ENCODE results near the gene STRAP.

STRAP gene, protein sequence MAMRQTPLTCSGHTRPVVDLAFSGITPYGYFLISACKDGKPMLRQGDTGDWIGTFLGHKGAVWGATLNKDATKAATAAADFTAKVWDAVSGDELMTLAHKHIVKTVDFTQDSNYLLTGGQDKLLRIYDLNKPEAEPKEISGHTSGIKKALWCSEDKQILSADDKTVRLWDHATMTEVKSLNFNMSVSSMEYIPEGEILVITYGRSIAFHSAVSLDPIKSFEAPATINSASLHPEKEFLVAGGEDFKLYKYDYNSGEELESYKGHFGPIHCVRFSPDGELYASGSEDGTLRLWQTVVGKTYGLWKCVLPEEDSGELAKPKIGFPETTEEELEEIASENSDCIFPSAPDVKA

DNA sequence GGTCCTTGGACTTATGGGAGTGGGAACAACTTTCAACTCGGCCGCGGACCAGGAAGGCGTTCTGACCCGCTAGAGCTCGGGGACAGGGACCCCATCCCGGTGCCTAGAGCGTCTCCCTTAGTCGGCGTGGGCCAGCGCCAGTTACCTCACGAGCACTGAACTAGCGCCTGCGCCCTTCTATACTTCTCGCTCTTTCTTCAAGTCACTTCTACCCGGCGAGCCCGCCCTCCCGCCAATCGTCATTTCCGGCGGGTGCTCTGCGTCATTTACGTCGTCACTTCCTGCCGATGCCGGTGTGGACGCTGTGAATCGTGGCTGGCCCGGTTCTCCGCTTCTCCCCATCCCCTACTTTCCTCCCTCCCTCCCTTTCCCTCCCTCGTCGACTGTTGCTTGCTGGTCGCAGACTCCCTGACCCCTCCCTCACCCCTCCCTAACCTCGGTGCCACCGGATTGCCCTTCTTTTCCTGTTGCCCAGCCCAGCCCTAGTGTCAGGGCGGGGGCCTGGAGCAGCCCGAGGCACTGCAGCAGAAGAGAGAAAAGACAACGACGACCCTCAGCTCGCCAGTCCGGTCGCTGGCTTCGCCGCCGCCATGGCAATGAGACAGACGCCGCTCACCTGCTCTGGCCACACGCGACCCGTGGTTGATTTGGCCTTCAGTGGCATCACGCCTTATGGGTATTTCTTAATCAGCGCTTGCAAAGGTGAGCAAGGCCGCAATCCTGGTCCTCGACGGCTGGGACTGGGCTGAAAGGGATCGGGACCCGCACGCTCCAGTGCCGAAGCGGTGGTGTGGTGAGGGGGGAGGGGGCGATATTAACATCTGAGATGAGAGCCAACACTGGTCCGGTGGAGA lies at the start of gene STRAP:
Gene STRAP (plus strand): TSS at position 270 of the 854 bp plus-strand sequence. CDS start 321 bp downstream, at position 591.
- DNase-seq (ENCODE audit: low read depth): peak; percentile 91

DNA sequence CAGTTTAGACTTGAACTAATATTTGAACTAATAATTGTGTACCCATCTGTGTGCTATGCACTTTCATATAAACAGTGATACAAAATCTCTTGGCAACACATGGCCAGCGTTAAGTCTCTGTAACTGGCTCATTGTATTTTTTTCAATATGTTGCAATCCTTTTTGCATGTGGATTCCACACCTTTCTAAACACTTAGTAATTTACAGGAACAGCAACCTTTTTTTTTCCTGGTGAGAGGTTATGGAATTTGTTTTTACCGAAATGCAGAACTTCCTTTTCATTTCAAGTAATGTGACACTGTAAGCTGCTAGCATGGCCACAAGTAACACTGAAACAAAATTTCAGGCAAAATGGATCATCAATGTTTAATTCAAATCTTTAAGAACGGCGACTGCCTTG lies 47.6 kb upstream of the STRAP start:
- no peak for DNase-seq (ENCODE audit: low read depth)

DNA sequence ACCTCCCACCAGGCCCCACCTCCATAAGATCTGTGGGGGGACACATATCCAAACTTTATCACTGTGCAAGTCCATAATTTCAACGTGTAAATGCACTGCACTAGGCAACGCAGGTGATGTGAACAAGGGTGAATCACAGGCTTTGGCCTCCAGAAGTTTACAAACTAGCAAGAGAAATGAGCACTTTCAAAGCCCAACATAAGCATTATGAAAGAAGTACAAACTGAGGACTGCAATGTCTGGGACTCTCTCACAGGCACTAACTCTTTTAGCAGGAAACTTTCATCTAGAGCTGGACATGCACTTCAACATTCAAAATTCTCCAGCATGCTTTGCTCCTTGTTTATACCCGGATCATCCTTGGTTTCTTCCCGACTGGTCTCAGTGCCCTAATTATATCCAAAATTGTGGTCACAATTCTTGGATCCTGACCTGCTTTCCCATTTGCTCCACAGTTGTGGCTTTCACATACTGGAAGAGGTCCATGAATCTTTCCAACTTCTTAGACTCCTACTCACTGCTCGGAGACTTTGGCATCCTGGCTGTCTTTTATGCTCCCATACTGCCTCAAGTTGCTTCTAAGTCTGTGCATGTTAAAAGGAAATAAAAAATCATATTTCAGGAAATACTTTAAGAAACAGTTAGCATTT lies 44.9 kb upstream of the STRAP start:
- DNase-seq (ENCODE audit: low read depth): no peak

DNA sequence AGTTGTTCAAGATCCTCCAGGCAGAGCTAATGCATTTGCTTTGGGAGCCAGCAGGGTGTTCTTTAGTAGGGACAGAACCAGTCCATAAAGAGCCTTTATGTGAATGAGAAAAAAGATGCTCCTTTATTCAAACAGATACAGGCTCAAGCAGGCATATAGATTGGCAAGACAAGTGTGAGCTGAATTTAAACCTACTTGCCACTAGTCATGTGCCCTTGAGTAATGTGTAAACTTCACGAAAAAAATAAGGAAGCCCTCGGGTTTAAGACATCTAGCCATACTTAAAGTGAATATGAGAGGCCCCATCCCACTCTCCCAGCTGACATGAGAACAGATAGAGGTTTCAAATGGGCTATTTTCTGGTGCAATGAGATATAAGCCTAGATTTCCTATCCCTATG lies 43.1 kb upstream of the STRAP start:
- DNase-seq (ENCODE audit: low read depth): no peak

DNA sequence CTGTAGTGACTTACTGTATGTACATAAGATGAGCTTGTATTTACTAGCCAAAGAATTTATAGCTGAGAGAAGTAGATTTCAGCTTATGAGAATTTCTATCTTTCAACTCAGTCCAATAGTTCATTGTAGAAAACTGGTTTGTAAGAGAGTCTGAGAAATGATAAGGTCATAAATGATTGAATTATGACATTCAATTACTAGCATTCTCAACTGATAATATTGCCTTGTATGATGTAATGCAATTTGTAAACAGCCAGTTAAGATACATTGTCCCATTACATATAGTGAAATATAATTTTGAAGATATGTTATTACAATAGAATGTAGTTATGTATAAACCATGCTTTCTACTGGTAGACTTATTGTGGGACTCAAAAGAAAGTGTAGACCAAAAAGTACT lies 42.5 kb upstream of the STRAP start:
- DNase-seq (ENCODE audit: low read depth): no peak

DNA sequence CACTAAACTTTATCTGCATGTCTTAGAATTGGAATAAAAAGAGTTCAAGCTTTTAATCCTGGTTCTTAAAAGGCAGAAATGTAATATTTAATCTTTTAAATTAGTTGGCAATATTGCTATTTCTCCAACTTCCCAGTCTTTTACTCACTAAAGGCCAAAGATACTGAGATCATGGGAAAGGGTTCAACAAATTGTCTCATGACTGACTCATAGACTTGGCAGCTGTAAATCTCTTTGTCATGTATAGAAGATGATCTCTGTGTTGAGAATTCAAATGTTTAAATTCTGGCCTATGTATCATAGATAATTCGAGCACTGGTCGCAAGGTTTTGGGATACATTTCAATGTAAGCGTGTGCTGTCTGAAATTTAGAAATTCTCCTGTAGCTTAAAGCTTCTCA lies 40.1 kb upstream of the STRAP start:
- no peak for DNase-seq (ENCODE audit: low read depth)

DNA sequence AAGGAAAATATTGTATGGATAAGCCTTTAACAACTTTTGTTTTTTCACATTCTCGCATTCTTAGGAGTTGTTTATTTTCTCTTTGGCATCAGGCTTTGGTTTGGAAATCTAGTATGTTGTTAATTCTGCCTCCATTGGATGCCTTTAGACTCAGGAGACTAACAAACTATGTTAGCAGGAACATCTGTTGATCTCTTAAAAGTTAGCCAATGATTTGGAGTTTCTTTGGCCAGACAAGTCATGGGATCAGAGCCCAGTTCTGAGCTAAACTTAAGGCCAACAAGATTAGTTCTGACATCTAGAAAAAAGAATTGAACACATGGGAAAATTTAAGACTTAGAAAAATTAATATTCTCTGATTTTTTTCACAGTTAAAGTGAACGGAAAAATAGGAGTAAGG lies 35.3 kb upstream of the STRAP start:
- DNase-seq (ENCODE audit: low read depth): no peak

DNA sequence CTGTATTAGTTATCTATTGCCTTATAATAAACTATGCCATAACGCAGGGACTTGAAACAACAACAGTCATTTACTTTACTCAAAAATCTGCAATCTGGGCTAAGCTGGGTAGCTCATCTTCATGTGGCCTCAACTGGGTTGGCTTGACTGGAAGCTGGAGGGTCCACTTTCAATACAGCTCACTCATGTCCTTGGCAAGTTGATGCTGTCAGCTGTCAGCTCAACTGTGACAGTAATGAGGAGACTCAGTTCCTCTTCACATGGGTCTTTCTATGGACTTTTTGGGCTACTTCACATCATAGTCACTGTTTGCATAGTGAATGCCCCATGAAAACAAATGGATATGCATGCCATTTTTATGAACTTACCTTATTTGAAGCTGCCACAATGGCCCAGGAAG lies 33.6 kb upstream of the STRAP start:
- no peak for DNase-seq (ENCODE audit: low read depth)

DNA sequence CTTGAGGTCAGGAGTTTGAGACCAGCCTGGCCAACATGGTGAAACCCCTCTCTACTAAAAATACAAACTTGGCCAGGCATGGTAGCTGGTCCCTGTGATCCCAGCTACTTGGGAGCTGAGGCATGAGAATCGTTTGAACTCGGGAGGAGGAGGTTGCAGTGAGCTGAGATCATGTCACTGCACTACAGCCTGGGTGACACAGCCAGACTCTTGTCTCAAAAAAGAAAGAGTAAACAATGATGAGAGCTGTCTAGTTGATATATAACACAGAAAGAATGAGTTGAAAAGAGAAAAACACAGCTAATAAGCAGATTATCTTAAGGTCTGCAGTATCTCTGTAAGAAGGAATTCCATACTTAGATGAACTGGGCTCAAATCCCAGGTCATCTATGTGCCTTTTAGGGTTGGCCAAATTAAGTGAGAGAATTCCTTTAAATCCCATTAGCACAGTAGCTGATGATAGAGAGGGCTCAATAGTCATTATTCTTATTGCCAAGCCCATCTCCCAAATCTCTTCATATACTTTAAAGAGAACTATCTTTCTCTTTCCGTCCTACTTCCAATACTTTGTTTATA lies 31.1 kb upstream of the STRAP start:
- DNase-seq (ENCODE audit: low read depth): no peak

DNA sequence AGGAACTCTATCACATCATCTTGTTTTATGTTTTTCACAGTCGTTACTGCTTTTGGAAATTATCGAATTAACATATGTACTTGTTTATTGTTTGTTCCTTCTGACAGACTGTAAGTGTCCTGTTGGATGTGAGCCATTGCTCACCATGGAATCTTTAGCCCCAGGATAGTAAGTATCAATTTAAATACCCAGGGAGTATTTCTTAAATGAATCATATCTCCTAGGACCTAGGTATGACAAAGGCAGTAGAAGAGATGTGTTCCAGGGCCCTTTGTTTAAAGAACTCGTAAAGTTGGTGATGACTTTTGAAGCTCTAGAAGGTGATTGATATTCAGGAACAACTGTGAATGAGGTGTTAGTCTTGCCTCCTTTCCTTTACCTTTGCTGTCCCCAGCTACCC lies 30.3 kb upstream of the STRAP start:
- DNase-seq (ENCODE audit: low read depth): no peak

DNA sequence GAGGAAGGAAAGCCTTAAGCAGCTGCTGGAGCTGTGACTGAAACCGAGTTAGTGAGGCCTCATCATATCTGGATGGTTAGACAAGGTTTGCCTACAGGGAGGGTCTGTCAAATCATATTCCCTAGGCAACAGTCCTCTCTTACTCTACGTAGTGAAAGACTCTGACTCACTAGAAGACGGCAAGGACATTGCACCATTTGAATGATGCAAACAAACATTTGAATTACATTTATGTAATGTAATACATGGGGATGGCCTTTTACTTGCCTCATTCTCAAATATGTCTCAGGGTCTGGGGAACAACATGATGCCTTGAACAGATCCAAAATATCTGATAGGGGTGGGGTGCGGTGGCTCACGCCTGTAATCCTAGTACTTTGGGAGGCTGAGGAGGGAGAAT lies 29.8 kb upstream of the STRAP start:
- no peak for DNase-seq (ENCODE audit: low read depth)

DNA sequence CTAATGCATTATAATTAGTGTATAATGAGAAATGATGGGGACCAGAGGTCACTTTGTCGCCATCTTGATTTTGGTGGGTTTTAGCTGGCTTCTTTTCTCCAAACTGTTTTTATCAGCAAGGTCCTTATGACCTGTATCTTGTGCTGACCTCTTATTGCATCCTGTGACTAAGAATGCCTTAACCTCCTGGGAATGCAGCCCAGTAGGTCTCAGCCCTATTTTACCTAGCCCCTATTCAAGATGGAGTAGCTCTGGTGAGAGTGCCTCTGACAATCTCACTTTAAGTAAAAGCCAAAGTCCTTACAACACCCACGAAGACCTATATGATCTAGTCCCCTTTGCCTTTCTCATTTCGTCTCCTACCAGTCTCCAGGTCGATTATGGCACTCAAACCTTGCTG lies 28.3 kb upstream of the STRAP start:
- DNase-seq (ENCODE audit: low read depth): no peak

DNA sequence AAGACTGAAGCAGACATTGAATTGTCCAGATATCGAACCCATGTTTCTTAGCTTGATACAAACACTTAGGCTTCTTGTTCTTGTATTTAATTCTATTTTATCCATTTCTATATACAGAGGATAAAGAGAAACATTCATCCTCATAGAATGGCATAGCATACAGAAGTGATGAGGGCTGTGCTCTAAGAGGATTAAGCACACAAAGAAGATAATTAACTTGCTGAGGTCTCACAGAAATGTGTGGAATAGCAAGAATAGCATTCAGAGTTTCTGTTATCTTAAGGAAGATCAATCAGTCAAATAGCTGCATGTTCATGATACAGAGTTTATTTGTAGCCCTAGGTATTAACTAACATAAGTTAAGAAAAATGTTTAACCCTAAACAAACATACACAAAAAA lies 27.3 kb upstream of the STRAP start:
- DNase-seq (ENCODE audit: low read depth): no peak

DNA sequence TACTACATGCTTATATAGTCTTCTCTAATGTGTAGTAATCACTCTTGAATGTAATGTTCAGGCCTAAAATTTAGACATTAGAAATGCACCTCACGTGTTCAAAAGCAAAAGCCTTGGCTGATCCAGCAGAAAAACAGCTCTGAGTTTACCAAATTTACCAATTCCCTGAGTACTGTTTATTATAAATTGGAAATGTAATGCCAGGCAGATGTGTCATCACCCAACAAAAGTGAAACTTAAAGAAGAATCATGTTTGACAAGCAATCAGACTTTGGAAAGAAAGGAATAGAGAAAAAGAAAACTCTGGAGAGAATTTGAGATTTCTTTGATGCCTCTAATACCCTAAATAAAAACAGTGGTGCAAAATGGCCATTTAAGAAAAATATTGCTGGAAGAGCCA lies 26.5 kb upstream of the STRAP start:
- DNase-seq (ENCODE audit: low read depth): no peak

DNA sequence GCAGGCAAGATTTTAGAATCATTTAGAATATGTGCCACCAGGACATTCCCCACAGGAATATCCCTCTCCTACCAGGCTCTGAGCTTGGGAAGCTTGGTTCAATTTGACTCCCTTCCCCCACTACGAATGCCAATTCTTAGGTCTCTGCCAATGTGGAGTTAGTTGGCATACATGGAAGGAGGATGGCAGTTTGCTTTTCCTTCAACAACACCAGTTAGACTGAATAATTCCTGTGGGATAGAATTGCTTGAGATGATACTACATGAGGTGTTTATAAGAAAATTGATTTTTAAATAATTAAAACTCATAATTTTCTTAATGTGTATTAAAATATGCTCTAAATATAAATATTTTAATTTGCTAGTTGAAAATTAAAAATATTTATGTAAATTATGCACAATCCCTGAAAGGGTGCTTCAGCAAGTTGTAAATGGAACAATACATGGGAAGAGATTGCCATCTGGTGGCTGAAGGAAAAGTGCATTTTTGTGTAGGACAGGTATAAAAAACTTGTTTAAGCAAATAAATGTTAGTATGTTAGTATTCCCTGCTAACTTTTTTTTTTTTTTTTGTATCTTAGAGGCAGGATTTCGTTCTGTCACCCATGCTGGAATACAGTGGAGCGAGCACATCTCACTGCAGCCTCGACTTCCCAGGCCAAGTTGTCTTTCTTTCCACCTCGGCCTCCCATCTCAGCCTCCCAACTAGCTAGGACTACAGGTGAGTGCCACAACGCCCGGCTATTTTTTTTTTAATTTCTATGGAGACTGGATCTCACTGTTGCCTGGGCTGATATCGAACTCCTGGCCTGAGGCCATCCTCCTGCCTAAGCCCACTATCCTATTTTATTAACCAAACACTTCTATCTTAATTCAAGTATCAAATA lies 25.8 kb upstream of the STRAP start:
- DNase-seq (ENCODE audit: low read depth): no peak

DNA sequence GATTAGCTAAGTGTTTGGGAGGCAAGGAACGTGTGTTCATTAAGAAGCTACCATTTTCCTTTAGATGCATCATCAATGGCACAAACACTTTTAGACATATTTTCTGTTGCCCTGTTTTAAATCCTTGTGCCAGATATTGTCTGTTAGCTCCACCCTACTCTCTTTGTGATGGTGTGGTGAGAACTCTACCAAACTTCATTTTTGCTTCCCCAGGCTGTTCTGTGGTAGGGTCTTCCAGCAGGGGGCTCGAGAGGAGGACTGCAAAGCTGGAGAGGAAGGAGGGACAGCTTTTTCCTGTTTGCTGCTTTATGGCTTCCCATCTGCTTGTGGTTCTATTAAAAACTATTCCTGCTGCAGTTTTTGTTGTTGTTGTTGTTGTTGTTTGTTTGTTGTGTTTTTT lies 23.8 kb upstream of the STRAP start:
- no peak for DNase-seq (ENCODE audit: low read depth)

DNA sequence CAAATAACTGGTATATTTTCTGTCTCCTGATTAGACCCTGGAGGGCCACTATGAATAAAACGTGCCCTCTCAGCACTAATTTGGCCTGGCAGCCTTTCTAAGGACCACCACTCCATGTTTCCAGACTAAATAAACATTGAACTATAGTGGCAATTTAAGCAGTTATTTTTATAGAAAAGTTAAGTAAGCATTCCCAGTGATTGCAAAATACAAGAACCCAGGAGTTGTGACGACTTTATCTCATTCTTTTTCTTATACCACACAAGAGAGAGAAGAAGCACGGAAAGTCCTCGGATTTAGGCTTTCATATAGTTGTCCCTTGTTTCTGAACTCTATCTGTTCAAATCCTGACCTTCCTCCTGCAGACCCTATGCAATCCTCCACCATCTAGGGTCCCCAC lies 23.1 kb upstream of the STRAP start:
- no peak for DNase-seq (ENCODE audit: low read depth)

DNA sequence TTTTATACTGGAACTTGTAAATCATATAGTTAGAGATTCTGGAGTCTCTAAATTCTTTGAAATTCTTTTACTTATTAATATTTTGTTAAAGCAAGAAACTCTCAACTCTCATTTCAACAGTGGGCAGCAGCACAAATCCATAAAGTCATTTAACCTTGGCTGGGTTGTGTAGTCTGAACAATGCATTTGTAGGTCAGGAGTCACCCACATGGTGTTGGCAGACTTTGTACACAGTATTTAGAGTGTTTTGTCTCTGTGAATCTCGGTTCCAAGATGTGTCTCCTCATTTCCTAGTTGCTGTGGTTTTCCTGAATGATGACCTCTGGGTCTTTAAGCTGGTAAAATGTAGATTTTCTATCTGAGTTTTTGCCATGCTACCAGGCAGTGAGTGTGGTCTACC lies 20.8 kb upstream of the STRAP start:
- DNase-seq (ENCODE audit: low read depth): no peak

DNA sequence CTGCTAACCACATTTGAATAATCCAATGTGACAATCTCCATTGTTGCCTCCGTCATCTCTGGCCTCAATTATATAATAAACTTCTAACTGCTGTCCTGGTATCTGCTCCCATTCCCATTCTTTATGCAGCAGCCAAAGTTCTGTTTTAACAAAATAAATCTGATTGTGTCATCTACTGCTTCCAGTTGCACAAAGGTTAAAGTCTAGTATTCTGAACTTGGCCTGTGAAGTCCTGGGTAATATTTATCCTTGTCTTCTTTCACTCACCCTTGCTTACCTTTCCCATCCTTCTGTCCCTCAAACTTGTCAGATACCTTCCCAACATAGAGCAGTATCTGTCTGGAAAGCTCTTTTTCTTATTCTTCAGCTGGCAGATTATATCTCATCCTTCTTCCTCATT lies 19.3 kb upstream of the STRAP start:
- DNase-seq (ENCODE audit: low read depth): no peak

DNA sequence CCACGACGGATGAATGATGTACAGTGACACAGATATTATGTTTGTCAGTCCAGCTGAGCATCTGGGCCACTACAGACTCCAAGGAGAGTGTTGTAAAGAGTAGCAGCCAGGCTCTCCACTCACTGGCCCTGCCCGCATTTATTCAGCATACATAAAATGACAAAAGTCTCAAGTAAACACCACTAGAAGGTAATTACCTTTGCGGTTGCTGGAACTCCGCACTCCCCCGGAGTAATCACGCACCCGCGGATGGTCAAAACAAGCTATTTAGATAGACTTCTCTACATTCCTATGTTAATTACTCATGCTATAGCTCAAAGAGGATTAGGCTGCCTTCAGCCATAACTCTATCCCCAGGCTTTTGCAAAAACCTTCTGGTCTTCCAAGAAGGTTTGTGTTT lies 18.8 kb upstream of the STRAP start:
- no peak for DNase-seq (ENCODE audit: low read depth)

DNA sequence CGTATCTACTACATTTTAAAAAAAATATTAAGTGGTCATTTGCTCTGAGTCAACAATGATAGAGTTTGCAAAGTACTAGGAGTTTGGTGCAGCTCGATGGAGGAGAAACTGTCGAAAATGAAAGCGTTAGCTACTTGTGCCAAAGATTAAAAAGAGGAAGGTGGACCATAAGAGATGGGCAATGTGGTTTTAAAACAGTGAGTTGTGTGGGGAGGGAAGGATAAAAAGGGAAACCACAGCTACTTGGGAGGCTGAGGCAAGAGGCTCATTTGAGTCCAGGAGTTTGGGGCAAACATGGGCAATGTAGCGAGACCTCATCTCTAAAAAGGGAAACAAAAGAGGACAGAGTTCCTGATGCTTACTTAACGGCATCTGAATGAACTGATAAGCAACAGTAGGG lies 18.2 kb upstream of the STRAP start:
- no peak for DNase-seq (ENCODE audit: low read depth)

DNA sequence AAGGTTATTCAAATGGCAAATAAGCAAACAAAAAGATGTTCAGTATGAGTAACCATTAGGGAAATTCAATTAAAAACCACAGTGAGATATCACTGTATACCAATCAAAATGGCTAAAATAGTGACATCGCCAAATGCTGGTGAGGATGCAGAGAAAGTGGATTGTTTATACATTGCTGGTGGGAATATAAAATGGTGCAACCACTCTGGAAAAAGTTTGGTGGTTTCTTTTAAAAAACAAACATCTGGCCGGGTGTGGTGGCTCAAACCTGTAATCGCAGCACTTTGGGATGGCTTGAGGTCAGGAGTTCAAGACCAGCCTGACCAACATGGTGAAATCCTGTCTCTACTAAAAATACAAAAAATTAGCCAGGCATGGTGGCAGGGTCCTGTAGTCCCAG lies 14.0 kb upstream of the STRAP start:
- no peak for DNase-seq (ENCODE audit: low read depth)

All from T-helper 22 cell (primary cell).